ENCODE data around the gene PAX2.

The PAX2 gene

DNA sequence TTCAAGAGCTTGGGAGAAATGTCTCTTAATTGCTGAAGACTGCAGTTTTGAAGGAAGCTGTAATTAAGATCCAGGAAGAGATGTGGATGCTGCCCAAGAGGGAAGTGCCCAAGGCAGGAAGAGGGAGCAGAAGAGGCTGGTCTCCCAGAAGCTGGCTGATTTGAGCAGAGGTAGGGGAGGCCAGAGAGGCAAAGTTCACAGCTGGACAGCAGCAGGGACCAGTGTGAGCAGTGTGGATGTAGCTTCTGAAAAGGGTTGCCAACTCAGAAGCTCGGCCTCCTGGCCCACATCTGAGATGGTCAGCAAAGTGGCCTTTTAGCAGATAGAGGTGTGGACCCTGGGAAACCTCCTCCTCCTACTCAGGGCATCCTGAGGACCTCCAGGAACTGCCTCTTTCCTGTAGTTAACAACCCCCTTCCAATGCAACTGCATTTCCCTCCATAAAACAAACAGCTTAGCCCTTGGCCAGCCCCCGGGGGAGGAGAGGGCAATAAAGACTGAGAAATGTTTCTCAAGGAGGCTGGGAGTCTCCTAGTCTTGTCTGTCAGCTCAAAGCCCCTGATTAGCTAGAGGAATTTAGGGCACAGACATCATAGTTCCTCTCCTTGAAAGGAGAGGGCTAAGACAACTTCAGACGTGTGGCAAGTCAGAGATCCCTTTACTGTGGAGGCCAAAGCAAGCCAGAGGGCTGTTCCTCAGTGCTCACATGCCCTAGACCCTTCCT, 69.5 kb downstream of the PAX2 start:
- Mint-ChIP-seq H3K27ac (no peak overlapping the region), H3K36me3 (ENCODE audit: low read depth) (no peaks in the 10 kb centered on the region), H3K27me3 (peaks cover 57% of the 10 kb centered on the region), H3K9me3 (no peaks in the 10 kb centered on the region), H3K4me1 (ENCODE audit: low read depth) (no peaks in the 10 kb centered on the region), H3K4me3 (no peak overlapping the region)
- no peak for DNase-seq

DNA sequence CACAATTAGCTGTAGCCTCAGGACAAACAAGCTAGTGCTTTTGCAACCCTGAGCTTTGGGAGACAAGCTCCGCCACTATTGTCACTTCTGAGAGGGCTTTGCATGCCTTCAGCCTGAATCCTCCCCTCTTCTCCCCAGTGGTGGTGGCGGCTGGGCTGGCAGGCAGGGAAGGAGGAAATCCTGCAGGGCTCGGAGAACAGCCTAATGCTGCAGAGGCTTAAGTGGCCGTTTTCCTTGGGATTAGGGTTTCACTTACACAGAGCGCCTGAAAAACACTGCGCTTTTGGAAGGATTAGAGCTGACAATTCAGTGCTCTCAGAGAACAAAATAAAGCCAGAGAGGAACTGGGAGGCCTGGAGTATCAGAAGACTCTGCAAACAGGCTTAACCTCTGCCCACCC, 71.3 kb downstream of the PAX2 start:
- Mint-ChIP-seq H3K36me3 (ENCODE audit: low read depth) (no peaks in the 10 kb centered on the region), H3K27ac (no peak overlapping the region), H3K9me3 (no peaks in the 10 kb centered on the region), H3K4me1 (ENCODE audit: low read depth) (no peaks in the 10 kb centered on the region), H3K4me3 (no peak overlapping the region), H3K27me3 (peaks cover 62% of the 10 kb centered on the region)
- no peak for DNase-seq

DNA sequence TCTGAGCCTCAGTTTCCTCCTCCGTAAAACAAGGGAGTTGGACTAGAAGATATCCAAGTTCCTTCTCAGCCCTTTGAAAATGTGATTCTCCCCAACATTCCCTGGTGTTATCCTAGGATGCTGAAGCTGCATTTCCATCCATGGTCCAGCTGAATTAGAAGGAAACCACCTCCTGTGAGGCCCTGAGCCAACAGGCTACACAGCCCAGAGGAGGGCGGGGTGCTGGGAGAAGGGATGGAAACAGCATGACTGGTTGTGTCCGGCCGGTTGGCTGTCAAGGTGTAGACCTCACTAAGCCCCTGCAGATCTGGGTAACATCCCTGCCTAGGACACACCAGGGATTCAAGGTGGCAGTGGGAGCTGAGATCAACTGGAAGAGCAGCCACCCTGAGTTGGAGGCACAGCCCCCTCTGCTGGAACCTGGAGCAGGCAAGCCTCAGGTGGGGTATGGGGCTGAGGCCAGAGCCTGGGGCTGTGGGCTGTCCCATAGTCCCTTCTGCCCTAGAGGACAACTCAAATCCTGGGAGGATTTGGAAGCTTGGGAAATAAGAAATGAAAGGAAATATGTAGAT, 72.0 kb downstream of the PAX2 start:
- H3K27me3 Mint-ChIP-seq = peaks cover 61% of the 10 kb centered on the region
- no peak overlapping the region for H3K27ac Mint-ChIP-seq
- no peak overlapping the region for H3K4me3 Mint-ChIP-seq
- H3K9me3 Mint-ChIP-seq = no peaks in the 10 kb centered on the region
- no peak for DNase-seq
- no peaks in the 10 kb centered on the region for H3K36me3 Mint-ChIP-seq (ENCODE audit: low read depth)
- no peaks in the 10 kb centered on the region for H3K4me1 Mint-ChIP-seq (ENCODE audit: low read depth)

DNA sequence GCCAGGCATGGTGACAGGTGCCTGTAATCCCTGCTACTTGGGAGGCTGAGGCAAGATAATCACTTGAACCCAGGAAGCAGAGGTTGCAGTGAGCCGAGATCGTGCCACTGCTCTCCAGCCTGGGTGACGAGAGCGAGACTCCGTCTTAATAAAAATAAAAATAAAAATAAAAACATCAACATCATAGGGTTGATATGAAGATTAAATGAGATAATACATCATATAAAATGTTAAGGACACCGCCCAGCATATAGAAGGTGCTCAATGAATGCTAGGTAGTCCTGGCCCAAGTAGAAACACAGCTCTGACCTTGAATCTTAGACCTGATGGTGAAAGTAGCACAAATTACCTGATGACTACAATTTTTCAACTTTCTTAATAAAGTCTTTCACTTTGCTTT, 74.0 kb downstream of the PAX2 start:
- H3K27me3 Mint-ChIP-seq = peaks cover 66% of the 10 kb centered on the region
- no peaks in the 10 kb centered on the region for H3K36me3 Mint-ChIP-seq (ENCODE audit: low read depth)

DNA sequence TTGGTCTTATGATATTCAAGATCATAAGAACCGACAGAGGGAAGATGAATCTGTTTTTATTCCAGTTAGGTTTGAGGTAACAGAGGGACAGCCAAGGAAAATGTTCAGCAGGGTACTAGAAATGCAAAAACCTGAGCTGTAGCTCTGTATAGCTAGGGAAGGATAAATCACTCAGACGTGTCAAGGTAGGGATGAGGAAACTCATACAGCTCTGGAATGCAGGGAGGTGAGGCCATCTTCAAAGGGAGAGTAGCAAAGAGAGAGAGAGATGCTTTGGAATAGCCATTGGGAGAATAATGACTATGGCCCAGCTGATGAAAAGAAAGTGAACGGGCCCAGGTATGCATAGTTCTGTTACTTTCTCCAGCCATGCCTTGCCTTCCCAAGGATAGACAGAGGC, 77.8 kb downstream of the PAX2 start:
- no peak for DNase-seq
- H3K4me3 Mint-ChIP-seq = no peak overlapping the region
- H3K9me3 Mint-ChIP-seq = no peaks in the 10 kb centered on the region
- peaks cover 78% of the 10 kb centered on the region for H3K27me3 Mint-ChIP-seq
- peaks cover 5% of the 10 kb centered on the region for H3K4me1 Mint-ChIP-seq (ENCODE audit: low read depth)
- H3K27ac Mint-ChIP-seq = no peak overlapping the region
- no peaks in the 10 kb centered on the region for H3K36me3 Mint-ChIP-seq (ENCODE audit: low read depth)

More for the DNA sequence above, 74.0 kb downstream of the PAX2 start:
- Mint-ChIP-seq H3K27ac (no peak overlapping the region), H3K9me3 (no peaks in the 10 kb centered on the region), H3K4me1 (ENCODE audit: low read depth) (no peaks in the 10 kb centered on the region), H3K4me3 (no peak overlapping the region)
- DNase-seq = no peak

DNA sequence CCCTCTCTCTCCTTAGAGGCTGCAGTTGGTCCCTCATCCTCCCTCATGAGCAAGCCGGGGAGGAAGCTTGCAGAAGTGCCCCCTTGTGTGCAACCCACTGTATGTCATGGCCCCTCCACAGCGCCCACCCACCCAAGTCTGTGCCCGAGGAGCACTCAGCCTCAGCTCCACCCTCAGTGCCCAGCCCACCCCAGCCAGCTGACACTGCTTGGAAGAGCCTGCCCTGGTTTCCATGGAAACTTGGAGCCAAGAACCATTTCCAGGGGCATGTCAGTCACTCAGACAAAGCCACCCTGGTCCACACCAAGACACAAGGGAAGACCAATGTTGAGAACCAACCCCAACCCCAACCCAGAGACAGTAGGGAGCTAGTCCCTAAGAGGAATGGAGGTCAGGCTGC, 79.5 kb downstream of the PAX2 start:
- no peak for DNase-seq
- Mint-ChIP-seq H3K27ac (no peak overlapping the region), H3K9me3 (no peaks in the 10 kb centered on the region), H3K36me3 (ENCODE audit: low read depth) (no peaks in the 10 kb centered on the region), H3K27me3 (peaks cover 87% of the 10 kb centered on the region), H3K4me3 (no peak overlapping the region), H3K4me1 (ENCODE audit: low read depth) (peaks cover 17% of the 10 kb centered on the region)

DNA sequence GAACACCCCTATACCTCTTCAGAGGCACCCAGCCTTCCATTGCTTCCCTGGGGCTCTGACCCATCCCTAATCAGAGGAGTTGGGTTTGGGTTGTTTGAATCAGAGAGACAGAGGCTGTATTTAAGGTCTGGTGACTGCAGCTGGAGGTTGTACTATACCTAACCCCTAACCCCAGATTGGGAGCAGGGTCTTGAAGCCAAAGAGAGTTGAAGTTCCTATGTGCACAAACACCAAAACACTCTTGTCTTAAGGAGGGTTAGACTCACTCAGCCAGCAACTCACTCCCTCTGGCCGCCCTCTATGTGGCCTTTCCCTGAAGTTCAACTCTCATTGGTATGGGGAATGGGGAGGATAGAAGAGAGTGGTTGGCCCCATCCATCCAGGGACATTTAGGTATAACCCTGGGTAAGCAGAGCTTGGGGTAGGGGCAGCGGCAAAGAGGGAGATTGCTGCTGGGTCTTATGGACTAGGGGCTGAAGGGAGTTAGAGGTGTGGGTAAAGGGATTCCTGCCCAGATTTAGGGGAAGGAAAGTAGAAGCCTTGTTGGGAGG, 80.0 kb downstream of the PAX2 start:
- Mint-ChIP-seq H3K27ac (no peak overlapping the region), H3K27me3 (peaks cover 88% of the 10 kb centered on the region), H3K36me3 (ENCODE audit: low read depth) (no peaks in the 10 kb centered on the region), H3K9me3 (no peaks in the 10 kb centered on the region), H3K4me1 (ENCODE audit: low read depth) (peaks cover 22% of the 10 kb centered on the region), H3K4me3 (no peak overlapping the region)
- DNase-seq = no peak

DNA sequence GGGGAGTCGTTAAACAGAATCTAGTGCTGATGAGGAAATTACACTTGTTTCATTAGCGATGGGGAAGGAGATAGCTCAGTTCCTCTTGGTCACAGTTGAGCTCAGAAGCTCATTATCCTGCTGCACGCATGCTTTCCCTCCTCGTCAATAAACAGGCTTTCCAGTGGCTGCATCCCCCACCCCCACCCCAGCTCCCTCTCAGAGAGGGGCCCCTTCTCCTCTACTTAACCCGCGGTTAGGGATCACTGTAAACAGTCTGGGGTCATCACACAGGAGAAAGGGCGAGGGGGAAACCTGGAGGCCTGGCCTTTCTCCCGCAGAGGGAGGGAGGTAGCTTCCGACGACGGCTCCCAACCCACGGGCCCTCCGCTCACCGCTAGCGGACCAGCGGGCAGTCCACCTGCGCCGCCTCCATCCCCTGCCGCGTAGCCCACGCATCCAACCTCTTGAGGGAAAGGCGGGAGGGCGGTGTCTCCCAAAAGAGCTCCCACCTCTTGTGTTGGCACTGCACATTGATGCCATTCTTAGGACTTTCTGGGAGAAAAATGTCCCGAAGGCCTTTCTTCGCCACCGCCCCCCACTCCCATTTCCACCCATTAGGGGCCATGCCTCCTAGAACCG, 80.8 kb downstream of the PAX2 start:
- Mint-ChIP-seq H3K27ac (no peak overlapping the region), H3K4me1 (ENCODE audit: low read depth) (peaks cover 26% of the 10 kb centered on the region), H3K36me3 (ENCODE audit: low read depth) (no peaks in the 10 kb centered on the region), H3K4me3 (no peak overlapping the region), H3K9me3 (no peaks in the 10 kb centered on the region), H3K27me3 (peaks cover 89% of the 10 kb centered on the region)
- DNase-seq = no peak

DNA sequence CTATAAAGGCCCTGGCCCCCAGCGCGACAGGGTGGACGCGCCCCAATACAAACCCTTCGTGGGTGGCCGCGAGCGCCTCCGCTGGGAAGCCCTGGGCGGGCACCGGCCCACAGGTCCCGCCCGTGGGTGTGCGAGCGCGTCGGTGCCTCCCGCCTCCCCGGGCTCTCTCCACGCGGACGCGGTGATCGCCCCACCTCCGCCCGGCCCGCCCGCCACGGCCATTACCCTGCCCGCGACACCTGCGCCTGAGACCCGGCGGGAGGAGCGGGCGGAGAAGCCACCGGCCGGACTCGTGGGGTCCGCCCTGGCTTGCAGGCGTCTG, 81.2 kb downstream of the PAX2 start:
- Mint-ChIP-seq H3K4me3 (peak overlapping the region; percentile 69), H3K27me3 (peaks cover 88% of the 10 kb centered on the region), H3K4me1 (ENCODE audit: low read depth) (peaks cover 26% of the 10 kb centered on the region), H3K27ac (no peak overlapping the region), H3K36me3 (ENCODE audit: low read depth) (no peaks in the 10 kb centered on the region), H3K9me3 (no peaks in the 10 kb centered on the region)
- no peak for DNase-seq

DNA sequence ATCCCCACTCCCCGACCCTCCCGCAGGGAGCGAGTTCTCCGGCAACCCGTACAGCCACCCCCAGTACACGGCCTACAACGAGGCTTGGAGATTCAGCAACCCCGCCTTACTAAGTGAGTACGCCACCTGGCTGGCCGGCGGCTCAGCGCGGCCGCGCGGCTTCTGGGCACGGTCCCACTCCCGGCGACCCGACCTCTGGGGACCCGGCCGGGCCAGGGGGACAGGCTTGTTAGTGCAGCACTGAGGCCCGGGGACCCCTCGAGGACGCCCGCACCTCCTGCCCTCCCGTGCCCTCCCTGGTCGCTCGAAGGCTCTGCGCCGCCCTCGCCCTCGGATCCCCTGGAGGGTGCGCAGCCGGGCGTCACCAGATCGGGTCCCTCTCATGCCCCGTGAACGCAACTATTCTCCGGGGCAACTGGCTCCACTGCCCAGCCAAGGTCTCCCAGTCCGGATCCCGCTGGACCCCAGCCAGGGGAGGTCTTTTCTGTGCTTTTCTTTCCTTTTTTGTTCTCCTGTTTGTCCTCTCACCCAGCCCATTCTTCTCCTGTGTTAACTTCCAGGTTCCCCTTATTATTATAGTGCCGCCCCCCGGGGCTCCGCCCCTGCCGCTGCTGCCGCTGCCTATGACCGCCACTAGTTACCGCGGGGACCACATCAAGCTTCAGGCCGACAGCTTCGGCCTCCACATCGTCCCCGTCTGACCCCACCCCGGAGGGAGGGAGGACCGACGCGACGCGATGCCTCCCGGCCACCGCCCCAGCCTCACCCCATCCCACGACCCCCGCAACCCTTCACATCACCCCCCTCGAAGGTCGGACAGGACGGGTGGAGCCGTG, 81.8 kb downstream of the PAX2 start:
- Mint-ChIP-seq H3K36me3 (ENCODE audit: low read depth) (no peaks in the 10 kb centered on the region), H3K4me1 (ENCODE audit: low read depth) (peaks cover 26% of the 10 kb centered on the region), H3K9me3 (no peaks in the 10 kb centered on the region), H3K27ac (no peak overlapping the region), H3K4me3 (peak overlapping the region; percentile 69), H3K27me3 (peaks cover 90% of the 10 kb centered on the region)
- DNase-seq = peak; percentile 63

DNA sequence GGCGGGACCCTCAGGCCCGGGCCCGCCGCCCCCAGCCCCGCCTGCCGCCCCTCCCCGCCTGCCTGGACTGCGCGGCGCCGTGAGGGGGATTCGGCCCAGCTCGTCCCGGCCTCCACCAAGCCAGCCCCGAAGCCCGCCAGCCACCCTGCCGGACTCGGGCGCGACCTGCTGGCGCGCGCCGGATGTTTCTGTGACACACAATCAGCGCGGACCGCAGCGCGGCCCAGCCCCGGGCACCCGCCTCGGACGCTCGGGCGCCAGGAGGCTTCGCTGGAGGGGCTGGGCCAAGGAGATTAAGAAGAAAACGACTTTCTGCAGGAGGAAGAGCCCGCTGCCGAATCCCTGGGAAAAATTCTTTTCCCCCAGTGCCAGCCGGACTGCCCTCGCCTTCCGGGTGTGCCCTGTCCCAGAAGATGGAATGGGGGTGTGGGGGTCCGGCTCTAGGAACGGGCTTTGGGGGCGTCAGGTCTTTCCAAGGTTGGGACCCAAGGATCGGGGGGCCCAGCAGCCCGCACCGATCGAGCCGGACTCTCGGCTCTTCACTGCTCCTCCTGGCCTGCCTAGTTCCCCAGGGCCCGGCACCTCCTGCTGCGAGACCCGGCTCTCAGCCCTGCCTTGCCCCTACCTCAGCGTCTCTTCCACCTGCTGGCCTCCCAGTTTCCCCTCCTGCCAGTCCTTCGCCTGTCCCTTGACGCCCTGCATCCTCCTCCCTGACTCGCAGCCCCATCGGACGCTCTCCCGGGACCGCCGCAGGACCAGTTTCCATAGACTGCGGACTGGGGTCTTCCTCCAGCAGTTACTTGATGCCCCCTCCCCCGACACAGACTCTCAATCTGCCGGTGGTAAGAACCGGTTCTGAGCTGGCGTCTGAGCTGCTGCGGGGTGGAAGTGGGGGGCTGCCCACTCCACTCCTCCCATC, 82.7 kb downstream of the PAX2 start:
- Mint-ChIP-seq H3K4me3 (peak overlapping the region; percentile 71), H3K27ac (no peak overlapping the region), H3K4me1 (ENCODE audit: low read depth) (peaks cover 26% of the 10 kb centered on the region), H3K27me3 (peaks cover 90% of the 10 kb centered on the region), H3K36me3 (ENCODE audit: low read depth) (no peaks in the 10 kb centered on the region), H3K9me3 (no peaks in the 10 kb centered on the region)
- peak; percentile 50 for DNase-seq

DNA sequence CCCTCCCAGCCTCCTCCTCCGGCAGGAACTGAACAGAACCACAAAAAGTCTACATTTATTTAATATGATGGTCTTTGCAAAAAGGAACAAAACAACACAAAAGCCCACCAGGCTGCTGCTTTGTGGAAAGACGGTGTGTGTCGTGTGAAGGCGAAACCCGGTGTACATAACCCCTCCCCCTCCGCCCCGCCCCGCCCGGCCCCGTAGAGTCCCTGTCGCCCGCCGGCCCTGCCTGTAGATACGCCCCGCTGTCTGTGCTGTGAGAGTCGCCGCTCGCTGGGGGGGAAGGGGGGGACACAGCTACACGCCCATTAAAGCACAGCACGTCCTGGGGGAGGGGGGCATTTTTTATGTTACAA, 83.3 kb downstream of the PAX2 start:
- Mint-ChIP-seq H3K9me3 (no peaks in the 10 kb centered on the region), H3K36me3 (ENCODE audit: low read depth) (no peaks in the 10 kb centered on the region), H3K4me1 (ENCODE audit: low read depth) (peaks cover 26% of the 10 kb centered on the region), H3K27ac (no peak overlapping the region), H3K4me3 (peak overlapping the region; percentile 71), H3K27me3 (peaks cover 90% of the 10 kb centered on the region)
- no peak for DNase-seq

DNA sequence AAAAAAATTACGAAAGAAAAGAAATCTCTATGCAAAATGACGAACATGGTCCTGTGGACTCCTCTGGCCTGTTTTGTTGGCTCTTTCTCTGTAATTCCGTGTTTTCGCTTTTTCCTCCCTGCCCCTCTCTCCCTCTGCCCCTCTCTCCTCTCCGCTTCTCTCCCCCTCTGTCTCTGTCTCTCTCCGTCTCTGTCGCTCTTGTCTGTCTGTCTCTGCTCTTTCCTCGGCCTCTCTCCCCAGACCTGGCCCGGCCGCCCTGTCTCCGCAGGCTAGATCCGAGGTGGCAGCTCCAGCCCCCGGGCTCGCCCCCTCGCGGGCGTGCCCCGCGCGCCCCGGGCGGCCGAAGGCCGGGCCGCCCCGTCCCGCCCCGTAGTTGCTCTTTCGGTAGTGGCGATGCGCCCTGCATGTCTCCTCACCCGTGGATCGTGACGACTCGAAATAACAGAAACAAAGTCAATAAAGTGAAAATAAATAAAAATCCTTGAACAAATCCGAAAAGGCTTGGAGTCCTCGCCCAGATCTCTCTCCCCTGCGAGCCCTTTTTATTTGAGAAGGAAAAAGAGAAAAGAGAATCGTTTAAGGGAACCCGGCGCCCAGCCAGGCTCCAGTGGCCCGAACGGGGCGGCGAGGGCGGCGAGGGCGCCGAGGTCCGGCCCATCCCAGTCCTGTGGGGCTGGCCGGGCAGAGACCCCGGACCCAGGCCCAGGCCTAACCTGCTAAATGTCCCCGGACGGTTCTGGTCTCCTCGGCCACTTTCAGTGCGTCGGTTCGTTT, 83.9 kb downstream of the PAX2 start:
- no peak for DNase-seq
- peaks cover 88% of the 10 kb centered on the region for H3K27me3 Mint-ChIP-seq
- no peak overlapping the region for H3K27ac Mint-ChIP-seq

More for the DNA sequence above, 83.9 kb downstream of the PAX2 start:
- H3K4me3 Mint-ChIP-seq = peak overlapping the region; percentile 71
- no peaks in the 10 kb centered on the region for H3K36me3 Mint-ChIP-seq (ENCODE audit: low read depth)
- peaks cover 26% of the 10 kb centered on the region for H3K4me1 Mint-ChIP-seq (ENCODE audit: low read depth)
- H3K9me3 Mint-ChIP-seq = no peaks in the 10 kb centered on the region

Measured in activated T-cell treated with anti-CD3 and anti-CD28 coated beads, Interleukin-2, amount 50 U/mL, for 24 hours (primary cell).